Stimulated activated memory B cell treated with anti-CD40 and anti-IgM and Interleukin-4, amounts not matched to agents 10 μg/mL and 1 μg/mL and 100 μg/mL, for 72 hours (primary cell): ENCODE data around the gene PCBP3.
A peak's percentile ranks its signal among the peaks of the same experiment; 100 is the strongest.
"Not testable (repeated sequence)": the region's sequence is repeated elsewhere in the genome, so short reads cannot be mapped to it uniquely, and the experiment has no call there.

Experiments used
- ATAC-seq: fragments of 150-1000 bp; cut with Tn5 transposase; 2 replicates; pipeline ENCODE4 v1.10.0; 2021
- H3K27ac Mint-ChIP-seq: one replicate; pipeline ENCODE4 v1.8.0; 2022; ENCODE audit warnings: mild to moderate bottlenecking, mixed read lengths
- H3K27me3 Mint-ChIP-seq: one replicate; pipeline ENCODE4 v1.8.0; 2022; ENCODE audit warnings: mixed read lengths
- H3K36me3 Mint-ChIP-seq: one replicate; pipeline ENCODE4 v1.8.0; 2022; ENCODE audit warnings: mixed read lengths
- H3K4me1 Mint-ChIP-seq: one replicate; pipeline ENCODE4 v1.8.0; 2022; ENCODE audit warnings: mixed read lengths
- H3K4me3 Mint-ChIP-seq: one replicate; pipeline ENCODE4 v1.8.0; 2022; ENCODE audit warnings: mild to moderate bottlenecking, moderate library complexity, mixed read lengths
- H3K9me3 Mint-ChIP-seq: one replicate; pipeline ENCODE4 v1.8.0; 2022; ENCODE audit warnings: mixed read lengths

Gene PCBP3

DNA sequence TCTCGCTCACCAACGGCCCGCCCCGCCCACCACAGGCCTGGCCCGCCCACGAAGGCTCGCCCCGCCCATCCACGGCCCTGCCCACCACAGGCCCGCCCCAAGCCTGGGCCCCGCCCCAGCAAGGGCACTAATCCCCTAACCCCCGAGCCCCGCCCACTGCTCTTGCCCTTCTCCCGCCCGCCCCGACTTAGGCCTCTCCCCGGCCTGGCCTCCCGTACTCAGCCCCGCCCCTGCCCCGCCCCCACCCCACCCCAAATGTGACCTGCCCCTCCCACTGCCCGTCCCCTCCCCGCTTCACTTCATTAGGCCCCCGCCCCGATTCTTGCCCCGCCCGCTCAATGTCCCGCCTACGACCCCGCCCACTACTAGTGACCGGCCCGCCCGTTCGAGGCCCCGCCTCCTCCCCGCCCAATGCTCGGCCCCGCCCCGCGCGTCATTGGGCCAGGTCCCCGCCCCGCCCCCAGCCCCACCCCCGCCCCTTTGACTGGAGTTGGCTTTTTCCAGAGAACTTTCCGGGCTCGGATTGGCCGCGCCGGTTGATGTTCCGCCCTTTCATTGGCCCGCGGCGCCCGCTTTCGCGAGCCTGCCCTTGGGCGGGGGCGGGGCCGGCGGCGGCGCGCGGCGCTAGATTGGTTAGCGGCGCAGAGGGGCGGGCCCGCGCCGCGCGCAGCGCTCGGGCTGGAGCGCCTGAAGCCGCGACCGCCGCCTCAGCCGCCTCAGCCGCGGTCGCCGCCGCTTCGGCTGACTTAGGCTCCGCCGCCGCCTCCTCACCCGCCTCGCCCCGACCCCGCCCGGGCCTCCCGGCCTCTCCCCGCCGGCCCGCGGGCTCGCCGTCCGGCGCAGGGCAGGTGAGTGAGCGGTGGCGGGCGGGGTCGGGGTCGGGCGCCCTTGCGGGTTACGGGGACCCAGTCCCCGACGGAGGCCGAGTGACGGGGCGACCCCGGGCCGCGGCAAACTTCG lies at the start of gene PCBP3:
Gene PCBP3, plus strand, starts transcription at position 705 of the 960 bp plus-strand sequence. CDS start 206,361 bp downstream, outside the sequence.
- Mint-ChIP-seq H3K9me3 (peaks cover 7% of the 10 kb centered on the region), H3K27me3 (peaks cover 24% of the 10 kb centered on the region), H3K4me3 (peak within 1 kb of the TSS; percentile 73), H3K36me3 (no peaks in the 10 kb centered on the region), H3K4me1 (peaks cover 33% of the 10 kb centered on the region), H3K27ac (no peak within 1 kb of the TSS)
- peak; percentile 84 for ATAC-seq

- H3K36me3 Mint-ChIP-seq: peaks cover 7% of the 10 kb centered on the region
- H3K4me1 Mint-ChIP-seq: peaks cover 15% of the 10 kb centered on the region
- ATAC-seq: no peak
- no peak overlapping the region for H3K4me3 Mint-ChIP-seq
- no peak overlapping the region for H3K27ac Mint-ChIP-seq
- peaks cover 30% of the 10 kb centered on the region for H3K27me3 Mint-ChIP-seq
- H3K9me3 Mint-ChIP-seq: peaks cover 5% of the 10 kb centered on the region
Measured at GRCh38 chr21:45594721-45595489, 48.6 kb upstream of the PCBP3 start.

- peaks cover 38% of the 10 kb centered on the region for H3K27me3 Mint-ChIP-seq
- no peak overlapping the region for H3K27ac Mint-ChIP-seq
- H3K4me3 Mint-ChIP-seq: no peak overlapping the region
- peaks cover 11% of the 10 kb centered on the region for H3K9me3 Mint-ChIP-seq
- peaks cover 15% of the 10 kb centered on the region for H3K4me1 Mint-ChIP-seq
- no peak for ATAC-seq
- H3K36me3 Mint-ChIP-seq: peaks cover 10% of the 10 kb centered on the region
Measured at GRCh38 chr21:45595574-45596295, 47.8 kb upstream of the PCBP3 start.

DNA sequence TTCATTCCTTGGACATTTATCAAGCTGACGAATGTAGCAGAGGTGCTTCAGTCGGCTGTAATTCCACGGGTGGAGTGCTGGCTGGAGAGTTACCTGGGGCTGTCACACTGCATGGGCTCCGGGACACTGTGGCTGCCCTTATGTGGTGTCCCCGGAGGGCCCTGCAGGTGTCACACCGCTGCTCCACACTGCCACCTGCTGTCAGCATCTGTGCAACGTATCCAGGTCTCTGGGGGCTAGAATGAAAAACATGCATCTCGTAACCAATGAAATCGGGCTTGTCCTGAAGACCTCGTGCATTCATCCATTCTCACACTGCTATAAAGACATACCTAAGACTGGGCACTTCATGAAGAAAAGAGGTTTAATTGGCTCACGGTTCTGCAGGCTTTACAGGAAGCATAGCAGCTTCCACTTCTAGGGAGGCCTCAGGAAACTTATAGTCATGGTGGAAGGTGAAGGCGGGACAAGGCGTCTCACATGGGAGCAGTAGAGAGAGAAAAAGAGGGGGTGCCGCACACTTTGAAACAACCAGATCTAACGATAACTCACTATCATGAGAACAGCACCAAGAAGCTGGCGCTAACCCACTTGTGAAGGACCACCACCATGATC lies 46.7 kb upstream of the PCBP3 start:
- Mint-ChIP-seq H3K27me3 (peaks cover 38% of the 10 kb centered on the region), H3K36me3 (peaks cover 10% of the 10 kb centered on the region), H3K4me3 (no peak overlapping the region), H3K27ac (no peak overlapping the region), H3K4me1 (peaks cover 15% of the 10 kb centered on the region), H3K9me3 (peaks cover 13% of the 10 kb centered on the region)
- ATAC-seq: peak; percentile 79

DNA sequence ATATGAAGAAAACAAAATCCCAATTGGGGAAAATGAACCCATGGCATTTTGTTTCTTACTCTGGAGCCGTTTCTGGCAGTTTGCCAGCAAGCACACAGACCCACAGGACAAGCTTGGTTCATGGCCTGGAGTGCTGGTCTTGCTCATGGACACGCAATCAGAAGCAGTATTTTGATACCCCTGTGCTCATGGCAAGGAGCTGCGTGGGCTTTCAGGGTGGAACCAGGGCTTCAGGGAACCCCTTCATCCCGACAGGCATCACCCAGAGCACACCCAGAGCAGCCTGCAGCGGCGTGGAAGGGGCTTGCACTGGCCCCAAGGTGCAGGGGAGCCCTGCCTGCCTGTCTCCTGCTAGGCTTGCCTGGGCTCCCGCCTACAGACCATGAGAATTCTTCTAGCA lies 45.4 kb upstream of the PCBP3 start:
- peaks cover 19% of the 10 kb centered on the region for H3K36me3 Mint-ChIP-seq

DNA sequence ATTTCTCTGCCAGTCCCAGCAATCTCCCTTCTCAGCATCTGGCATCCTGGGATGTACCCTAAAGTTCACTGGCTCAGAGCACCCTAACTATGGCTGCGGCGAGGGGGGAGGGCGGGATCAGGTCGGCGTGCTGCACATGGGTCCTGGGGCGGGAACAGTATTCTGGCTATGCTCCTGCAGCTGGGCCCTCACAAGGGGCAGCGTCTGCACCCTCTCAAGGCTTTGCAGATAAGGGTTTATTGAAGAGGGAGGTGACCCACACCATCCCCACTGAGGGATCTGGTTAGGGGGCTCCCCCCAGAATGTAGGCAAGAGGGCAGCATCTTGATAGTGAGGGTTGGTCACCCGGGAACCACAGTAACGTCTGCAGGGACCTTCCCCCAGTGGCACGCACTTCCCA lies 44.9 kb upstream of the PCBP3 start:
- H3K4me1 Mint-ChIP-seq: peaks cover 15% of the 10 kb centered on the region
- H3K27me3 Mint-ChIP-seq: peaks cover 36% of the 10 kb centered on the region
- ATAC-seq: no peak
- H3K27ac Mint-ChIP-seq: no peak overlapping the region
- peaks cover 25% of the 10 kb centered on the region for H3K36me3 Mint-ChIP-seq
- no peak overlapping the region for H3K4me3 Mint-ChIP-seq
- H3K9me3 Mint-ChIP-seq: peaks cover 26% of the 10 kb centered on the region

More for the DNA sequence above, 45.4 kb upstream of the PCBP3 start:
- ATAC-seq: no peak
- Mint-ChIP-seq H3K9me3 (peaks cover 21% of the 10 kb centered on the region), H3K27ac (no peak overlapping the region), H3K4me3 (no peak overlapping the region), H3K4me1 (peaks cover 15% of the 10 kb centered on the region), H3K27me3 (peaks cover 38% of the 10 kb centered on the region)

DNA sequence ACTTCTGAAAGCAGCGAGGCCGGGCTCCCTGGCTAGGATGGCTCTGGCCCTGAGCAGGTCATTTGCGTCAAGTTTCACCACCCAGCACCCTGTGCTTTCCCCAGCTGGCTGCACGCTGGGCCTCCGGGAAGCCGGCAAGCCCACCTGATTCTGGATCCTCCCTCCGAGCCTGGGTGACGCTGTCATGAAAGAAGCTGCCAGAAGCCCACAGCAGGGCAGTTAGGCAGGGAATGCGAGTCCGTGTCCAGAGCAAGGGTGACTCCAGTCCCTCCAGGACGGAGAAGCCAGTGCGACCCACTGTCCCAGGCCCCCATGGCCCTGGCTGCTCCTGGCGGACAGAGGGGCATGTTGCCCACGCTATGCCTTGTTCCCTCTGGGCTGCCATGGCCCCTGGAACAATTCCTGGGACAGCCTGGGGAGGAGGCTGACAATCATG lies 44.4 kb upstream of the PCBP3 start:
- H3K9me3 Mint-ChIP-seq: peaks cover 26% of the 10 kb centered on the region

DNA sequence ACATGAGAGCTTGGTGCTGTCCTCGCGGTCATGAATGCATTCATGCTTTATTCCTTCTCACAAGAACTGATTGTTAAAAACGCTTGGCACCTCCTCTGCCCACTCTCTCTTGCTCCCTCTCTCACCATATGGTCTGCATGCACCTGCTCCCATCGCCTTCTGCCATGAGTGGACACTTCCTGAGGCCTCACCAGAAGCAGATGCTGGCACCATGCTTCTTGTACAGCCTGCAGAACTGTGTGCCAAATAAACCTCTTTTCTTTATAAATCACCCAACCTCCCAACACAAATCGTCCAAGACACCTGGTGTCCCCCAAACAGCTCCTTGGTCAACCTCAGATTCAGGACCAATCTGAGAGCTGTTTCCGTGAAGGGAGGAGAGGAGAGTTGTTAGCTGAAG lies 43.3 kb upstream of the PCBP3 start:
- H3K36me3 Mint-ChIP-seq: peaks cover 26% of the 10 kb centered on the region
- H3K9me3 Mint-ChIP-seq: peaks cover 29% of the 10 kb centered on the region
- H3K27ac Mint-ChIP-seq: no peak overlapping the region
- peaks cover 8% of the 10 kb centered on the region for H3K4me1 Mint-ChIP-seq
- ATAC-seq: no peak
- H3K4me3 Mint-ChIP-seq: no peak overlapping the region
- peaks cover 20% of the 10 kb centered on the region for H3K27me3 Mint-ChIP-seq

More for the DNA sequence above, 44.4 kb upstream of the PCBP3 start:
- no peak overlapping the region for H3K27ac Mint-ChIP-seq
- no peak for ATAC-seq
- peaks cover 25% of the 10 kb centered on the region for H3K36me3 Mint-ChIP-seq
- H3K4me1 Mint-ChIP-seq: peaks cover 10% of the 10 kb centered on the region
- H3K27me3 Mint-ChIP-seq: peaks cover 31% of the 10 kb centered on the region
- no peak overlapping the region for H3K4me3 Mint-ChIP-seq

DNA sequence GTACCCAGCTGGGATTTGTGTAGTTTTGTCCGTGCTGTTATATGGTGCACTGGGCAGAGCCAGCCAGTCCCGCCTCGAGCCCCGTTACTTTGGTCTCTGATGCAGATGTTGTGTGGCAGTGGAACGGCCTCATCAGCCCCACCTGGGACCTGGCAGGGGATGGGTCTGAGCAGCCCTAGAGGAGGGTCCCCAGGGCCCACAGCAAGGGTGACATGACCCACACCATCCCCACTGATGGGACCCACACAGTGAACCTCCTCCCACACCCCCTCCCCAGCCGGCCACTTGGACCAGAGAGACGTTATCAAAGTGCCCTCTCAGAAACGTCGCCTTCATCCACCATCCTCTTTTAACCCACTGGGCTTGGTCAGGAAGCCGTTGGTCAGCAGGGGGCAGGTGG lies 42.0 kb upstream of the PCBP3 start:
- H3K4me3 Mint-ChIP-seq: no peak overlapping the region
- no peak for ATAC-seq
- H3K36me3 Mint-ChIP-seq: peaks cover 26% of the 10 kb centered on the region
- peaks cover 29% of the 10 kb centered on the region for H3K9me3 Mint-ChIP-seq
- H3K27ac Mint-ChIP-seq: no peak overlapping the region
- H3K4me1 Mint-ChIP-seq: peaks cover 6% of the 10 kb centered on the region
- H3K27me3 Mint-ChIP-seq: peaks cover 17% of the 10 kb centered on the region

DNA sequence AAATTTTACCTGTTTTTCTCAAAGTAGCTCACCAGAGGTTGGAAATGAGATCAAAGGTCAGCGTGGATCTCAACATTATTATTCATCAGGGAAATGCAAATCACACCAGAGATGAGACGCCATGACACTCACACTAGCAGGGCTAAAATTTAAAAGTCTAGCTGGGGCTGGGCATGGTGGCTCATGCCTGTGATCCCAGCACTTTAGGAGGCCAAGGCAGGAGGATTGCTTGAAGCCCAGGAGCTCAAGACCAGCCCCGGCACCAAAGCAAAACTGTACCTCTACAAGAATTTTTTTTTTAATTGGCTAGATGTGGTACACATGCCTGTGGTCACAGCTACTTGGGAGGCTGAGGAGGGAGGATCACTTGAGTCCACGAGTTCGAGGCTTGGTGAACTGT lies 41.4 kb upstream of the PCBP3 start:
- H3K4me1 Mint-ChIP-seq: peaks cover under 1% of the 10 kb centered on the region
- H3K27me3 Mint-ChIP-seq: peaks cover 11% of the 10 kb centered on the region
- peaks cover 29% of the 10 kb centered on the region for H3K9me3 Mint-ChIP-seq
- H3K27ac Mint-ChIP-seq: no peak overlapping the region
- peaks cover 26% of the 10 kb centered on the region for H3K36me3 Mint-ChIP-seq
- no peak overlapping the region for H3K4me3 Mint-ChIP-seq
- ATAC-seq: no peak

DNA sequence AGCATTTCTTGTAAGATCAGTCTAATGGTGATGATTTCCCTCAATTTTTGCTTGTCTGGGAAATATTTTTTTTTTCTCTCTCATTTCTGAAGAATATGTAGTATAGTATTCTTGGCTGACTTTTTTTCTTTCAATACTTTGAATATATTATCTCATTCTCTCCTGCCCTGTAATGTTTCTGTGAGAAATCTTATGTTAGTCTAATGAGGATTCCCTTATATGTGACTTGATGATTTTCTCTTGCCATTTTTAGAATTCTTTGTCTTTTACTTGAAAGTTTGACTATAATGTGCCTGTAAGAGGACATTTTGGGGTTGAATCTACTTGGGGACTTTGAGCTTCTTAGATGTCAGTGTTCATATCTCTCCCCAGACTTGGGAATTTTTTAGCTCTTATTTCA lies 40.0 kb upstream of the PCBP3 start:
- peaks cover 11% of the 10 kb centered on the region for H3K27me3 Mint-ChIP-seq
- ATAC-seq: no peak
- H3K4me3 Mint-ChIP-seq: no peak overlapping the region
- peaks cover 26% of the 10 kb centered on the region for H3K36me3 Mint-ChIP-seq
- H3K9me3 Mint-ChIP-seq: peaks cover 29% of the 10 kb centered on the region
- no peak overlapping the region for H3K27ac Mint-ChIP-seq
- H3K4me1 Mint-ChIP-seq: no peaks in the 10 kb centered on the region

- not testable (repeated sequence) for ATAC-seq, H3K4me3 Mint-ChIP-seq
- H3K9me3 Mint-ChIP-seq: peaks cover 29% of the 10 kb centered on the region
Measured at GRCh38 chr21:45604681-45605080, 38.8 kb upstream of the PCBP3 start.

GRCh38 chr21:45607021-45607908 lies 36.3 kb upstream of the PCBP3 start:
- no peak for ATAC-seq
- Mint-ChIP-seq H3K36me3 (peaks cover 23% of the 10 kb centered on the region), H3K4me1 (no peaks in the 10 kb centered on the region), H3K9me3 (peaks cover 18% of the 10 kb centered on the region), H3K27ac (no peak overlapping the region), H3K4me3 (no peak overlapping the region), H3K27me3 (peaks cover 19% of the 10 kb centered on the region)

More at GRCh38 chr21:45604681-45605080, 38.8 kb upstream of the PCBP3 start:
- not testable (repeated sequence) for H3K27me3 Mint-ChIP-seq, H3K4me1 Mint-ChIP-seq, H3K27ac Mint-ChIP-seq
- peaks cover 26% of the 10 kb centered on the region for H3K36me3 Mint-ChIP-seq

DNA sequence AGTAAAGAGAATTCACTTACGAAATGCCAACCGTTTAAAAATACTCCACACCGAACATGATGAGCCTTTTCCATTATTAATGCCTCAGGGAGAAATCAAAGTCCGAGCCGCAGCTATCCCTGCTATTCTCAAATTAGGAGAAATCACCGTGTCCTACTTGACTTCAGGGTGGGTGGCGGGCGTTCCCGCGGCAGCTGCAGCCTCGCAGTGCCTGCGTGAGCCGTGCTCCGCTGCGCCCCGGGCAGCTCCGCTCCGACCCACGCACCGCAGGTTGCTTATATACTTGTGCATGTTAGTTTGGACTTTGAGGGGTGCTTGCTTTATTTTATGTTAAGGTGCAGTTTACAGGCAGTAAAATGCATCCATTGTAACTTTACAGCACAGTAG lies 35.6 kb upstream of the PCBP3 start:
- H3K4me1 Mint-ChIP-seq: no peaks in the 10 kb centered on the region

More for the DNA sequence above, 35.6 kb upstream of the PCBP3 start:
- no peak overlapping the region for H3K27ac Mint-ChIP-seq
- H3K4me3 Mint-ChIP-seq: no peak overlapping the region
- H3K27me3 Mint-ChIP-seq: peaks cover 24% of the 10 kb centered on the region
- H3K36me3 Mint-ChIP-seq: peaks cover 20% of the 10 kb centered on the region
- peaks cover 15% of the 10 kb centered on the region for H3K9me3 Mint-ChIP-seq
- no peak for ATAC-seq
